GM21528 (cell line): ENCODE results near the gene PAK1.

Experiments
- ATAC-seq: cut with Tn5 transposase; IDR thresholded peaks from one replicate; pipeline ENCODE4 v1.9.1; 2021; ENCODE audit warnings: mild to moderate bottlenecking, moderate library complexity; ENCODE audit not compliant: unreplicated experiment, low FRiP score

Gene PAK1

GRCh38 chr11:77379934-77380333 is 94.0 kb downstream of the PAK1 start:
- no peak for ATAC-seq

- no peak for ATAC-seq
Observed at GRCh38 chr11:77379253-77379652, 94.6 kb downstream of the PAK1 start.

- ATAC-seq, result no peak
Observed at GRCh38 chr11:77377734-77378133, 96.2 kb downstream of the PAK1 start.

- no peak for ATAC-seq
Observed at GRCh38 chr11:77375107-77375506, 98.8 kb downstream of the PAK1 start.

- no peak for ATAC-seq
Observed at GRCh38 chr11:77374611-77375031, 99.3 kb downstream of the PAK1 start.

GRCh38 chr11:77374108-77374507 is 99.8 kb downstream of the PAK1 start:
- no peak for ATAC-seq

GRCh38 chr11:77372726-77373125 is 101.2 kb downstream of the PAK1 start:
- no peak for ATAC-seq

- ATAC-seq, result no peak
Observed at GRCh38 chr11:77371646-77372045, 102.2 kb downstream of the PAK1 start.

GRCh38 chr11:77370217-77370616 is 103.7 kb downstream of the PAK1 start:
- ATAC-seq, result no peak

GRCh38 chr11:77361184-77361583 is 112.7 kb downstream of the PAK1 start:
- ATAC-seq, result no peak

- no peak for ATAC-seq
Observed at GRCh38 chr11:77359481-77359880, 114.4 kb downstream of the PAK1 start.

GRCh38 chr11:77353131-77353530 is 120.8 kb downstream of the PAK1 start:
- ATAC-seq, result no peak

GRCh38 chr11:77351281-77351886 is 122.5 kb downstream of the PAK1 start:
- no peak for ATAC-seq

- no peak for ATAC-seq
Observed at GRCh38 chr11:77347948-77348347, 125.9 kb downstream of the PAK1 start.

GRCh38 chr11:77346906-77347603 is 126.8 kb downstream of the PAK1 start:
- no peak for ATAC-seq

GRCh38 chr11:77345621-77346020 is 128.3 kb downstream of the PAK1 start:
- ATAC-seq, result no peak

- ATAC-seq, result no peak
Observed at GRCh38 chr11:77340501-77340900, 133.4 kb downstream of the PAK1 start.

- ATAC-seq, result no peak
Observed at GRCh38 chr11:77332259-77332658, 141.6 kb downstream of the PAK1 start.

- no peak for ATAC-seq
Observed at GRCh38 chr11:77325159-77325558, 148.7 kb downstream of the PAK1 start.

- no peak for ATAC-seq
Observed at GRCh38 chr11:77324508-77324907, 149.4 kb downstream of the PAK1 start.

- ATAC-seq, result no peak
Observed at GRCh38 chr11:77322926-77323590, 150.8 kb downstream of the PAK1 start.

GRCh38 chr11:77322506-77322905 is 151.4 kb downstream of the PAK1 start:
- no peak for ATAC-seq
